Ramos (cell line): ENCODE data around the gene LAG3.
"Not testable (repeated sequence)": the region's sequence is repeated elsewhere in the genome, so short reads cannot be mapped to it uniquely, and the experiment has no call there.

Experiments
- in situ Hi-C: fragments of 300-500 bp; cut with MboI; formaldehyde crosslinking; loops from one replicate; pipeline ENCODE4 v1.14.3; 2022; ENCODE audit warnings: low sequenced_read_pairs; ENCODE audit not compliant: unreplicated experiment

The LAG3 gene

DNA sequence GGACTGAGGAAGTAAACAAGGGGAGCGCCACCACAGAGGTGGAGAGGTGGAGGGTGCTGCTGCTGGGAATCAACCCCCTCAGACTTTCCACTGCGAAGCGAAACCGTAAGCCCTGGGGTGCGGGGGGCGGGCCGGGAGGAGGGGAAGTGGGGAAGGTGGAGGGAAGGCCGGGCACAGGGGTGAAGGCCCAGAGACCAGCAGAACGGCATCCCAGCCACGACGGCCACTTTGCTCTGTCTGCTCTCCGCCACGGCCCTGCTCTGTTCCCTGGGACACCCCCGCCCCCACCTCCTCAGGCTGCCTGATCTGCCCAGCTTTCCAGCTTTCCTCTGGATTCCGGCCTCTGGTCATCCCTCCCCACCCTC, at the start of gene LAG3:
Gene LAG3 (plus strand): TSS at position 190 of the 365 bp plus-strand sequence. CDS start 333 bp downstream, outside the sequence.
- in situ Hi-C loops, result no loop called here

DNA sequence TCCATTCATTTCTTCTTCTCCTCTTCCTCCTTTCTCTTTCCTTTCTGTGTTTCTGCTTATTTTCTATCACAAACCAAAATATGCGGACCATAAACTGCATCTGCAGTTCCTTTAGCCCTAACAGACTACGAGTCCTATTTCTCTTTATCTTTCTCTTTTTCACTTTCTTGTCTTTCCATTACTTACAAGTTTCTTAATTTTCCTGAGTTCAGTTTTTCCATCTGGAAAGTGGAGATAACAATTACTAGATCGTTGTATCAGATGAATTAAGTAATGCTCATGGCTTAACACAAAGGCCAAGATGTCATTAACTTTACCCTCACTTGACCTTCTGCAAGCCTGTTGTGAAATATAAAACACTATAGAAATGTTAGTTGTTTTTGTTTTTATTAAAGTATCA, 49.5 kb upstream of the LAG3 start:
- in situ Hi-C loops, result no loop called here

DNA sequence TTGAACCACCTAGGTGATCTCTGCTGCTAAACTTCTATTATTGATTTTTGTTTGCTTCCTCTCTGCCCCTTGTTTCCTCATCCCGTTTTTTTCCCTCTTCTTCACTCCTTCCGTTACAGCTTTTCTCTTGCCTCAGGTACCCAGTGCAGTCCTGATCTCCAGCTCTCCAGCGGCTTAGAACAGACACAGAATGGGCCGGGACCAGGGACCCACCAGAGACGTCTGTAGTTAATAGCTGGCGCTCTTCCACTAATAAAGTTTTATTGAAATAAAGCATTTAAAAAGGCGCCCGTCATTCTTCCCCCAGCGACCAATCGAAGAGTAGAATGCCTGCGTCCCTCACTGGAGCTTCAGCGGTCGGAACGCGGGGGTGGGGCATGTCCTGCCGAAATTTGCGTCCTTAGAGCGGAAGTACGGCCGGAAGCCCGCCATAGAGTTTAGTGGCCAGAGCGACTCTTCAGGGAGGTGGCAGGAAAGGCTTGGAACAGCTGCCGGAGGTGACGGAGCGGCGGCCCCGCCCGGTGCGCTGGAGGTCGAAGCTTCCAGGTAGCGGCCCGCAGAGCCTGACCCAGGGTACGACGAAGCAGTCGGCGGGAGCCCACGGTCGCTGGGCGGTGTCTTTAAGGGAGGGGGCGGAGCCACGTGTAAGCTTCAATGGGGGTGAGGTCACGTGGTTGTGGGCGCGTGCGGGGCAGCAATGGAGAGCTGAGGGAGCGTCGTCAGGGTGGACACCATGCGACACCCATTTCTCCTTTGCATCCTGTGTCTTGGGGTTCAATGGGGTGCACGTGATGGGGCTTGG, 48.5 kb upstream of the LAG3 start, which contains the start of gene COPS7A:
Gene COPS7A (plus strand): TSS at position 440 of the 802 bp plus-strand sequence. CDS start 611 bp downstream, outside the sequence.
- in situ Hi-C loops, result no loop called here

DNA sequence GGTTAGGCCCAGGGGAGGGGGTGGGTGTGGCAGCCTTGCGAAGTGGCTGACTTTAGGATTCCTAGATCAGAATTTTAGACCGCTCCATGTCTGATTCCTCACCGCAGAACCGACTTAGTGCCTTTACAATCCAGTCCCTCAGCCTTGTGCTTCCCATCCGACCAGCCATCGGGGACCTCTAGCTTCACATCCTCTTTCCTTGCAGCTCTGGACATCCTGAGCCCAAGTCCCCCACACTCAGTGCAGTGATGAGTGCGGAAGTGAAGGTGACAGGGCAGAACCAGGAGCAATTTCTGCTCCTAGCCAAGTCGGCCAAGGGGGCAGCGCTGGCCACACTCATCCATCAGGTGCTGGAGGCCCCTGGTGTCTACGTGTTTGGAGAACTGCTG, 47.9 kb upstream of the LAG3 start:
- in situ Hi-C loops, result no loop called here

DNA sequence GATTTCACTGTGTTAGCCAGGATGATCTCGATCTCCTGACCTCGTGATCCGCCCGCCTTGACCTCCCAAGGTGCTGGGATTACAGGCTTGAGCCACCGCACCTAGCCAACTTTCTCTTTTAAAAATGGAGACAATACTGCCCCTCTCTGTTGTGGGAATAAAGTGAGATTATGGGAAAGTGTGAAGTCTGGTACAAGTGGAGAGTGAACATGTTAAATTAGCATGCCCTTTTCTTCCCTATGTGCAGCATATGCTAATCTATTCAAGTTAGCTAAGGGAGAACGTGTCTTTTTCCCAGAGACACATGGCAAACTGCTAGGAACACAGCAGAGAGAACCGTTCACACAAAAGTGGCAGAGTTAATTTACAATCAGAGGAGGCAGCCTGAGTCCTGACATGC, 47.0 kb upstream of the LAG3 start:
- in situ Hi-C loops, result no loop called here

DNA sequence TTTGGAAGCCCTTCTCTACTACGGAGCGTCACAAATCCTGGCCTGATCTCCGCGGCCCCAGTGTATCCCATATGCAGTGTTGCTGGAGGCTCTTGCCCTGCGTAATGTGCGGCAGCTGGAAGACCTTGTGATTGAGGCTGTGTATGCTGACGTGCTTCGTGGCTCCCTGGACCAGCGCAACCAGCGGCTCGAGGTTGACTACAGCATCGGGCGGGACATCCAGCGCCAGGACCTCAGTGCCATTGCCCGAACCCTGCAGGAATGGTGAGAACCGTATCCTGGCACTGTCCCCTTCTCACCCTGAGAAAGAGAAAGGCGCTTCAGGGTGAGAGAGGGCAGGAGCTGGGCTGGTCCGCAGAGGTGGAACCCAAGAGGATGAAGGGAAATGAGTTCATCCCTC, 43.1 kb upstream of the LAG3 start:
- in situ Hi-C loops, result no loop called here

DNA sequence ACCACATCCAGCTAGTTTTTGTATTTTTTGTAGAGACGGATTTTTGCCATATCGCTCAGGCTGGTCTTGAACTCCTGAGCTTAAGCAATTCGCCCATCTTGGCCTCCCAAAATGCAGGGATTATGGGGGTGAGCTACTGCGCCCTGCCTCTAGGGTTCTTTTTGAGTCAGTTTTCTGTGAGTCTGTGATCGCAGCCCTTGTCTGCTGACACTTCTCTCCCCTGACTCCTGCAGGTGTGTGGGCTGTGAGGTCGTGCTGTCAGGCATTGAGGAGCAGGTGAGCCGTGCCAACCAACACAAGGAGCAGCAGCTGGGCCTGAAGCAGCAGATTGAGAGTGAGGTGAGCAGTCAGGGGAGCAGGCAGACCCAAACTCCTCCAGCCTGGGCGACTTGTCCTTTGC, 42.2 kb upstream of the LAG3 start:
- in situ Hi-C loops, result no loop called here

DNA sequence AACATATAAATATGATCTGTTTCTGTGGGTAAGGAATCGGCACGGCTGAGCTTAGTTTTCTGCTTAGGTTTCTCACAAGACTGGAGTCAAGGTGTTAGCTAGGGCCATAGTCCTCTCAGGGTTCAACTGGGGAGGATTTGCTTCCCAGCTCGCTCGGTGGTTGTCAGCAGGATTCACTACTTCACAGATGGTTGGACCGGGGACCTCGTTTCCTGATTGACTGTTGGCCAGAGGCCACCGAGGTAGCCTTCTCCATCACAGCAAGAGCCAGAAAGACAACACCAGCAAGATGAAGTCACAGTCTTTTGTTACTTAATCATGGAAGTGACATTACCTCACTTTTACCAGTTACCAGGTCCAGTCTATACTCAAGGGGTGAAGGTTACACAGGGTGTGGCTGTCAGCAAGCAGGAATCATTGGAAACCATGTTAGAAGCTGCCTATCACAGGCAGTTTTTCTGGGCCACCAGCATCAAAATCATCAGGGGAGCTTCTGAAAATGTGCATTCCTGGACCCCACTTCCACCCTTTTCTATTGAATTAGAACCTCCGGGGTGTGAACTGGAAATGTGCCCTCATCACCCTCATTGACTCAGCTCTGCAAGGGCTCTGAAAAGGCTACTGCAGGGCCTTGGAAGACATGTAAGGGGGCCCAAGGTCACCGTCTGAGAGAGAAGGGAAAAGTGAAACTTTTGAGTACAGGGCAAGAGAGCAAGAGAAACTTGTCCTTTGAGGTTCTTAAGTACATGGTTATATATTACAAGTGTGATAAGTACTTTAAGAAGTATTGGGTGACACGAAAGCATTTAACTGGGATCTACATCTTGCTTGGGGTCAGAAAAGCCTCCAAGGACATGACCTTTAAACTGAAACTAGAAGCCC, 37.6 kb upstream of the LAG3 start:
- in situ Hi-C loops, result no loop called here

DNA sequence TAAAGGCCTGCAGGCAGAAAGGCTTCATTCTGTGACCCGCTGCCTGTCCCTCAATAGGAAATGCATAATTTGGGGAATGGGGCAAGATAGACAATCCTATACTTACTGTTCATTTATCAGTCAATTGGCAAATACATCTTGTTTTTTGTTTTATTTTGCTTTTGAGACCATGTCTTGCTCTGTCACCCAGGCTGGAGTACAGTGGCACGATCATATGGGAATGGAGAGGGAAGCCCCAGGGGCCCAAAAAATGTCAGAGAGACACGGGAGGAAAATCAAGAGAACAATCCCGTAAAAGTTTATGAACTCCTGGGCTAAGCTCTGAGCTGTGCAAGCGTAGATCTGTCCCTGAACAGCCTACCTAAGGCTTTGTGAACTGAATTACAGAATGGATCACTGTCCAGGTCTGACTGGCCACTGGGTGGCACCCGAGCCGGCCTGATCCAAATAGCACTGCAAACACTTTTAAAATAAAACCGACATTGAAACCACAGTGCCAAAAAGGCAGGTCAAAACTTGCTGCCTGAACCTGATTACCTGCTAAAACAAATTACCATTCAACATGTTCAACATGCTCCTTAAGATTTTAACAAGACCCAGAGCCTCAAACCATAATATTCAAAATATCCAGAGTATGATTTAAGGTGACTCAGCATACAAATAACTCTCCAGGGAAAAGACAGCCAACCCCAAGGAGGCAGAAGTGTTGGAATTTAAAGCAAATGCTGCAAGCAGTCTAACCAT, 36.7 kb upstream of the LAG3 start:
- in situ Hi-C loops, result no loop called here

DNA sequence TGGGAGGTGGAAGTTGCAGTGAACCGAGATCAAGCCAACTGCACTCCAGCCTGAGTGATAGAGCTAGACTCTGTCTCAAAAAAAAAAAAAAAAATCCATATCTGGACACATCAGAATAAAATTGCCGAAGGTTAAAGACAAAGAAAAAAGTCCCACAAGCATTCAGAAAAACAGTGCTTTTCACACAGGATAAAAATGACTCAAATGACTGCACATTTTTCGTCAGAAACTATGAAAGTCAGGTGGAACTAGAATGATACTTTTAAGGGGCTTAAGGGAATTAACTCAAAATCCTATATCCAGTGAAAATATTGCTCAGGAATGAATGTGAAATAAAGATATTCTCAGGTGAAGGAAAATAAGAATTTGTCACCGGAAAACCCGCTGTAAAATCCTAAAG, 35.6 kb upstream of the LAG3 start:
- in situ Hi-C loops, result no loop called here

DNA sequence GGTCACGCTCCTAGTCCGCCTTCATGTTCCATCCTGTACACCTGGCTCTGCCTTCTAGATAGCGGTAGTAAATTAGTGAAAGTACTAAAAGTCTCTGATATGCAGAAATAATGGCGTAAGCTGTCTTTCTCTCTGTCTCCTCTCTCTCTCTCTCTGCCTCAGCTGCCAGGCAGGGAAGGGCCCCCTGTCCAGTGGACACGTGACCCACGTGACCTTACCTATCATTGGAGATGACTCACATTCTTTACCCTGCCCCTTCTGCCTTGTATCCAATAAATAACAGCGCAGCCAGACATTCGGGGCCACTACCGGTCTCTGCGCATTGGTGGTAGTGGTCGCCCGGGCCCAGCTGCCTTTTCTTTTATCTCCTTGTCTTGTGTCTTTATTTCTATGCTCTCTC, 30.2 kb upstream of the LAG3 start:
- in situ Hi-C loops, result not testable (repeated sequence)

DNA sequence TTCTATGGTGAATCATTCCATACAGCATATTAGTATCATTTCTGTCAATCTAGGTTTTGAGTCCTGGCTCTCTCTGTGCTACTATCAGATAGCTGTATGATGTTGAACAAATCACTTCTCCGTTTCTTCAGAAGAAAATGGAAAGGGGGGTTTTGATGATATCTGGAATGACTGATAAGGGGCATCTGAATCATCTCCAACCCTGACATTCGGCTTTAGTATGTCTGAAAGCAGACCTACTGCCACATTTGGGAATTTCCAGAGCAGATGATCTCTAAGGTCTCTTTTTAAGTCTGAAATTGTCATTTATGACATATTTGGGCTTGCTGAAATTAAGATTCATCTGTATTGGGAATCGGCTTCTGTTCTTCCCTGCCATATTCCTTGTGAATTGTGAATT, 29.5 kb upstream of the LAG3 start:
- in situ Hi-C loops, result no loop called here

DNA sequence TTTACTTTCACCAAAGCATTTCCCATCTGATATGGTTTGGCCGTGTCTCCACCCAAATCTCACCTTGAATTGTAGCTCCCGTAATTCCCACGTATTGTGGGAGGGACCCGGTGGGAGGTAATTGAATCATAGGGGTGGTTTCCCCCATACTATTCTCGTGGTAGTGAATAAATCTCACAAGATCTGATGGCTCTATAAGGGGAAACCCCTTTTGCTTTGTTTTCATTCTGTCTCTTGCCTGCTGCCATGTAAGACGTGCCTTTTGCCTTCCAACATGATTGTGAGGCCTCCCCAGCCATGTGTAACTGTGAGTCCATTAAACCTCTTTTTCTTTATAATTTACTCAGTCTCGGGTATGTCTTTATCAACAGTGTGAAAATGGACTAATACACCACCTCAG, 29.0 kb upstream of the LAG3 start:
- in situ Hi-C loops, result not testable (repeated sequence)

DNA sequence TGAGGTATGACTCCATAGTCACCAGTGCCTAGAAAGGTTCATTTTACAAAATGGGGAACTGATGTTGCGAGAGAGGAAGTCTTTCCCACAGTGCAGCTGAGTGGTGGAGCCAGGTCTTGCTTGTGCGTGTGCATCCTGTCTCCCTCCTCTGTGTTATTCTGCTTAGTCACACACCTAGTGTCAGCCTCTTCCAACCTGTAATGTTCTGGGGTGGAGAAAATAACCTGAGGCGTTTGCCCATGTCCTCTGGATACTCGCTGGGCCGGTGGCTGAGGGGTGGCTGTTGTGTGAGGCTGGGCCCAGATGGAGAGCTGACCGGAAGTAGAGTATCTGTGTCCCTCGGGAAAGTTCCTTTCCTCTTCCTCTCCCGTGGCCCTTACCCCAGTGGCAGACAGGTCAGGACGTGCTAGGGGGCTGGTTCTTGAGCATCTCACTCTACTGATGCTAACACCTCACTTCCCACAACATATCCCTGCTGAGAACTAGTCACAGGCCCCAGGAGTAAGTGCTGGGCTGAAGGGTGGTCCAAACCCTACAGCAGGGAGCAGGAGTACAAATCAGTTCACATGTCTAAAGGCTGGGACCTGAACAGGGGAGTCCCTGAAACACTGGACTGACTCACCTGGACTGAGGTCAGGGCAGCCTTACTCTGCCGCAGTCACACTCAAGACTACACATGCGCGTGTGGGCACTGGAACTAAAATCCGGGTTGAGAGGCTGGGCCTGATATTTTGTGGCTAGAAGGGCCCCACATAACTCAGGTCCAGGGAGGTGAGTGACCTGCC, 26.4 kb upstream of the LAG3 start:
- in situ Hi-C loops, result no loop called here

DNA sequence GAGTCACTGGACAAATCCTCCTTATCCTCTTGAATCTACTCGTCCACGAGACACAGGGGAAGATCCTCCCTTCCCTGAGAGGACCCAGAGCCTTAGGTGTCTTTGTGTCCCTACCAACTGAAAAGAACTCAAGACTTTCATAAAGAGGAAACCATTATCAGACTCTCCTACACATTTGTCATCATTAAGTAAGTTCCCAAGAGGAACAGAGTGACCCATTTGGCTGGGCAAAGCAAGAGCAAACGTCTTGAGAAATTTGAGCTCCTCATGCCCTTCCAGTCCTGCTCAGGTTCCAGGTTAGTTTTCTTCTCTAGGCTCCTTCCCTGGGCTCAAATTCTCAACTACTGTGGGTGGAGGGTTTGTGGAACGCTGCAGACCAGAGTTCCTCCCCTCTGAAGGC, 25.1 kb upstream of the LAG3 start:
- in situ Hi-C loops, result no loop called here

DNA sequence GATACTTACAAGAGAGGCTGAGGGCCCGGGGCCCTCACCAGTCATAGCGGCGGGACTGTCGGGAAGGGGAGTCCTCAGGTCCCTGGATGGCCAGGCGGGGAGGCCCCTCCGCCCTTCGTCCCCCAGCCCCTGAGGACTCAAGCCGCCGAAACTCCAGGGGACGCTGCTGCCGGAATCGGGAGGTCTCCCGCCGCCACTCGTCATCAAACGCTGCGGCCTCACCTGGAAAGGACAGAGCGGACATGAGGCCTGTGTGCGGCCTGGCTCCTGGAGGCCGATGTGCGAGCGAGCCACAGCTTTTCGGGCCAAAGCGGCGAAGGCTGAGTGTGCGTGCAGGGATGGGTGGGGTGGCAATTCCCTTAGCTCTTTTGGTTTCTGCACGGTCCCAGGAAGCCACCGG, 23.6 kb upstream of the LAG3 start:
- in situ Hi-C loops, result no loop called here

DNA sequence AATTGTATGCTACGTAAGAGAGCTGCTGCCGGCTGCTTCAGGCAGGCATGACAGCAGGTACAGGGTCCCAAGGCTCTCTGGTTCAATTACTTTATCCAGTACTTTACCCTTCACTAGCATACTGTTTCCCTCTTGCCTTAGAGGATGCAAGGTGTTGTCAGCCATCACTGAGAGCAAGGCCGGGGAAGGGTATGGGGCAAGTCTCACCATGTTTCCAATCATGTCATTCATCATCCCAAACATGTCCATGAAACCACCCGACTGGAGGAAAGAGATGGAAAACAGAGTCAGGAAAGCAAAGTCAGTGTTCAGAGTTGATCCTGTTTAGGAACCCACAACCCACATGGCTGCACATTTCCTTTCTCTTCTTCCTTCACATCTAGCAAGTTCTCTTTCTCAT, 21.8 kb upstream of the LAG3 start:
- in situ Hi-C loops, result loop anchor here (5.0 kb wide), 1 partner anchor 72 kb away; the partner anchor contains the start of gene GPR162

DNA sequence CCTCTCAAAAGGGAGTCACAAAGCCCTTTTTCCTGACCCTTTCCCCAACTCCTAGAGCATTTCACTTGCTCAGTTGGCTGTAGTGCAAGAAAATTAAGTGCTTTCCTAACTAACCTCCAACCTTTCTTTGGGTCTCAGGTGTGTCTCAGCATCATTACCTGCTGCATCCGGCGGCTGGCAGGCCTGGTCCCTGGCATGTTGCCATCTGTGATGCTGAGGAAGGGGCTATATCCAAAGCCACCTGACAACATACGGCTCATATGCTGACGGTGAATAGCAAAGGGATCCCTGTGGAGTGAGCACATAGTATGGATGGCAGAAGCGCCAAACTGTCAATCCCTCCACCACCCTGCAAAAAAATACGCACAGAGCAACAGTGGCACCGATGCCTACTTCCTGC, 20.6 kb upstream of the LAG3 start:
- in situ Hi-C loops, result loop anchor here (5.0 kb wide), 1 partner anchor 71 kb away; the partner anchor contains the start of gene GPR162

DNA sequence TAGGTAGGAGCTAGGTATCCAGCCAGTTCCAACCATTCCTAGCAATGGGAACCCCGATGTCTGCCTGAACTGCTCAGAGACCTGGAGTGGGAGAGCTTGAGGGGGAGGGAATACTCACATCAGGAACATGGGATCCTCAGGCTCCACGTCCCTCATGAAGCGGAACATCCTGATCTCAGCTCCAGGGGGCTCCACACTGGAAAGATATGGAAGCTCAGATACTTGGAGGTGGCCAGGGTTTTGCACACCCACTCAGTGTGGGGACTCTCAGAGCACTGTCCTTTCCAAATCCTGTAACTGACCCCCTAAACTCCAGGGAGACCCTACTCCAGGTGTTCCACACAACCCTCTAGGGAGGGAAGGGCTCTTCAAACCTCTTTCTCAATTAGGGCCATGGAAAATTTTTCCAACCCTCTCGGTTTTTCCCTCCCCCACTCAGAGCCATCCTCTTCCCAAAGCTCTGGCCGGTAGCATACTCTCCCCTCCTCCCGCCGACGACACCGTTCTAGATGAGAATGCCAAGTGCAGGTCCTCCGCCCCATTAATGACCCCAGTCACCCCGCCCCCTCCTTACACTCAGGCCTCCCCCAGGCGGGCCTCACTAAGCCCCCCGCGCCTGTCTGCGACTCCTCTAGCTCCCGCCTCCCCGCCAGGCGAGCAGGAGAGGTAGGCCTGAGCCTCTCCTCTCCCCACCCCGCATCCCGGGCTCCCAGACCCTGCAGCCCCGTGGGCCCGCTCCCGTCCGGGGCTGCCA, 20.0 kb upstream of the LAG3 start:
- in situ Hi-C loops, result loop anchor here (5.0 kb wide), 1 partner anchor 70 kb away; the partner anchor contains the start of gene GPR162
